OCI-LY1 (cell line): ENCODE data around the gene HOXC10.

Experiments
- EZH2 ChIP-seq: fragments of 200-600 bp; sonication (generic), shearing (Covaris generic); IDR thresholded peaks from 2 replicates; pipeline ENCODE4 v1.8.0; 2017; ENCODE audit warnings: borderline replicate concordance, mixed run types, mild to moderate bottlenecking, antibody characterized with exemption, low read length, moderate library complexity, mixed read lengths
- TF ChIP-seq, protein P1 (sequence below): fragments of 200-600 bp; sonication (generic), shearing (Covaris generic); IDR thresholded peaks from 2 replicates; pipeline ENCODE4 v1.5.1; 2017; ENCODE audit warnings: mild to moderate bottlenecking, antibody characterized with exemption, low read length, moderate library complexity, mixed read lengths

GRCh38 chr12:53940443-53941014 is 44.4 kb upstream of the HOXC10 start:
- TF ChIP-seq, protein P1, sequence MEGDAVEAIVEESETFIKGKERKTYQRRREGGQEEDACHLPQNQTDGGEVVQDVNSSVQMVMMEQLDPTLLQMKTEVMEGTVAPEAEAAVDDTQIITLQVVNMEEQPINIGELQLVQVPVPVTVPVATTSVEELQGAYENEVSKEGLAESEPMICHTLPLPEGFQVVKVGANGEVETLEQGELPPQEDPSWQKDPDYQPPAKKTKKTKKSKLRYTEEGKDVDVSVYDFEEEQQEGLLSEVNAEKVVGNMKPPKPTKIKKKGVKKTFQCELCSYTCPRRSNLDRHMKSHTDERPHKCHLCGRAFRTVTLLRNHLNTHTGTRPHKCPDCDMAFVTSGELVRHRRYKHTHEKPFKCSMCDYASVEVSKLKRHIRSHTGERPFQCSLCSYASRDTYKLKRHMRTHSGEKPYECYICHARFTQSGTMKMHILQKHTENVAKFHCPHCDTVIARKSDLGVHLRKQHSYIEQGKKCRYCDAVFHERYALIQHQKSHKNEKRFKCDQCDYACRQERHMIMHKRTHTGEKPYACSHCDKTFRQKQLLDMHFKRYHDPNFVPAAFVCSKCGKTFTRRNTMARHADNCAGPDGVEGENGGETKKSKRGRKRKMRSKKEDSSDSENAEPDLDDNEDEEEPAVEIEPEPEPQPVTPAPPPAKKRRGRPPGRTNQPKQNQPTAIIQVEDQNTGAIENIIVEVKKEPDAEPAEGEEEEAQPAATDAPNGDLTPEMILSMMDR, result no peak
- TF ChIP-seq EZH2, result no peak
